Neuronal stem cell (in vitro differentiated cells): ENCODE data around the gene DTNBP1.
A peak's percentile ranks its signal among the peaks of the same experiment; 100 is the strongest.

Experiments
- DNase-seq: peaks from one replicate; pipeline ENCODE4 v3.0.0-alpha.2; 2013; ENCODE audit warnings: low spot score
- H2AFZ ChIP-seq: one replicate; pipeline ENCODE4 v1.6.1; 2013; ENCODE audit warnings: mild to moderate bottlenecking, low read length, inconsistent platforms
- H2AK5ac ChIP-seq: 2 replicates; pipeline ENCODE4 v1.6.1; 2013; ENCODE audit warnings: low read depth, mild to moderate bottlenecking, inconsistent platforms, low read length, moderate library complexity, mixed read lengths
- H2BK120ac ChIP-seq: 2 replicates; pipeline ENCODE4 v1.6.1; 2013; ENCODE audit warnings: low read depth, mild to moderate bottlenecking, inconsistent platforms, low read length, moderate library complexity, mixed read lengths
- H2BK12ac ChIP-seq: one replicate; pipeline ENCODE4 v1.6.1; 2013; ENCODE audit warnings: low read length, inconsistent platforms
- H2BK15ac ChIP-seq: 2 replicates; pipeline ENCODE4 v1.6.1; 2013; ENCODE audit warnings: mild to moderate bottlenecking, low read length, inconsistent platforms, mixed read lengths
- H2BK5ac ChIP-seq: one replicate; pipeline ENCODE4 v1.6.1; 2013; ENCODE audit warnings: inconsistent platforms, mild to moderate bottlenecking, low read length, moderate library complexity
- H3K14ac ChIP-seq: one replicate; pipeline ENCODE4 v1.6.1; 2013; ENCODE audit warnings: low read length, inconsistent platforms
- H3K18ac ChIP-seq: 2 replicates; pipeline ENCODE4 v1.6.1; 2013; ENCODE audit warnings: low read length, inconsistent platforms
- H3K23ac ChIP-seq: 2 replicates; pipeline ENCODE4 v1.6.1; 2013; ENCODE audit warnings: low read depth, mild to moderate bottlenecking, mixed read lengths, low read length, inconsistent platforms; ENCODE audit not compliant: poor library complexity
- H3K27ac ChIP-seq: replicated peaks from 3 replicates; pipeline ENCODE4 v1.5.1; 2013; ENCODE audit warnings: low read length, inconsistent platforms
- H3K27me3 ChIP-seq, 3 experiments: 2 replicates each; pipeline ENCODE4 v1.6.1; 2013; ENCODE audit warnings: low read length in 3 of 3, mild to moderate bottlenecking in 2 of 3, inconsistent platforms in 1 of 3, low read depth in 1 of 3, mixed read lengths in 1 of 3, moderate library complexity in 1 of 3; ENCODE audit not compliant: control insufficient read depth in 3 of 3, insufficient read depth in 3 of 3
- H3K36me3 ChIP-seq, 2 donors: replicated peaks in 1 of 2; 2 replicates each; pipeline ENCODE4 v1.6.1; 2013; ENCODE audit warnings: low read length in 2 of 2; ENCODE audit not compliant: control insufficient read depth in 2 of 2, insufficient read depth in 2 of 2
- H3K4ac ChIP-seq: 2 replicates; pipeline ENCODE4 v1.6.1; 2013; ENCODE audit warnings: inconsistent platforms, mild to moderate bottlenecking, low read length, moderate library complexity
- H3K4me1 ChIP-seq, 2 donors: 1 replicate in 1 of 2; 2 replicates in 1 of 2; pipeline ENCODE4 v1.6.1; 2013; ENCODE audit warnings: low read length in 2 of 2, low read depth in 1 of 2; ENCODE audit not compliant: control insufficient read depth in 2 of 2, insufficient read depth in 1 of 2
- H3K4me2 ChIP-seq: one replicate; pipeline ENCODE4 v1.6.1; 2013; ENCODE audit warnings: mild to moderate bottlenecking, low read length, inconsistent platforms; ENCODE audit not compliant: insufficient read depth, poor library complexity, severe bottlenecking
- H3K4me3 ChIP-seq, 2 donors: 2 replicates each; pipeline ENCODE4 v1.5.1; 2013; ENCODE audit warnings: low read length in 2 of 2, mild to moderate bottlenecking in 2 of 2, inconsistent platforms in 1 of 2, moderate library complexity in 1 of 2
- H3K79me1 ChIP-seq: one replicate; pipeline ENCODE4 v1.6.1; 2013; ENCODE audit warnings: low read depth, mild to moderate bottlenecking, inconsistent platforms, low read length, moderate library complexity
- H3K9ac ChIP-seq: one replicate; pipeline ENCODE4 v1.6.1; 2013; ENCODE audit warnings: mild to moderate bottlenecking, low read depth, low read length, inconsistent platforms; ENCODE audit not compliant: poor library complexity
- H3K9me3 ChIP-seq, 2 donors: replicated peaks in 1 of 2; 2 replicates each; pipeline versions ENCODE3 to v1.6.1; 2013; ENCODE audit warnings: low read length in 2 of 2, mild to moderate bottlenecking in 2 of 2, inconsistent platforms in 1 of 2, low read depth in 1 of 2, mixed read lengths in 1 of 2, moderate library complexity in 1 of 2; ENCODE audit not compliant: control insufficient read depth in 2 of 2, insufficient read depth in 1 of 2
- H4K8ac ChIP-seq: one replicate; pipeline ENCODE4 v1.6.1; 2013; ENCODE audit warnings: low read depth, mild to moderate bottlenecking, inconsistent platforms, low read length, moderate library complexity
- H4K91ac ChIP-seq: one replicate; pipeline ENCODE4 v1.6.1; 2013; ENCODE audit warnings: low read length, low read depth, mild to moderate bottlenecking, inconsistent platforms; ENCODE audit not compliant: poor library complexity
- WGBS, 2 donors: extraction: QIAGEN DNeasy Blood & Tissue Kit; methylation state at CpG; one replicate each; pipeline ENCODE4 v1.1.7; 2013; ENCODE audit warnings: missing lambda C conversion rate in 2 of 2, mixed read lengths in 1 of 2; ENCODE audit not compliant: insufficient read length in 2 of 2, insufficient replicate concordance in 1 of 2; ENCODE audit errors: extremely low coverage in 2 of 2; 5-methylcytosine and 5-hydroxymethylcytosine counted together

The DTNBP1 gene

DNA sequence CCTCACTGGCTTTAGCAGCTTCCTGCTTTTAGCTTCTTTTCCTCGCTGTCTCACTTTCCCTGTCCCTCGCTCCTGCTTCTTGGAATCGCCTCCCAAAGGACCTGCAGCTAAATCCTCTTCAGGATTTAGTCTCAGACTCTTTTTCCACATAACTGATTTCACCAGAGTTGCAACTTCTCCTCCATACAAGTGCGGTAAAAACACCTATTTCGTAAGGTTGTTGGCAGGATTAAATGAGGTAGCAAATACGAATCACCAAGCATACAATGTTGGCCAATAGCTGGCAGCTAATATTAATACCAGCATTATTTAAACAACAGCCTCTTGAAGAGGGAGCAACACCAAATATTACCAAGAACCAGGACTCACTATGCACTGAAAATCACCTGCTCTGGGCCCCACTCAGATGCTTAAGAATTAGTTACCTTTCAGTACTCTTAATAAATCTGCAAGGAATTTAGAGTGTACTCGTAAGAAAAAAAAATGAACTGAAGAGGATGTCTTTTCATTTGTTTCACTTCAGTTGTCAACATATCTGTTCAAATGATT, 123.0 kb downstream of the DTNBP1 start:
- H2AK5ac ChIP-seq: no peak overlapping the region
- no peak overlapping the region for H2BK5ac ChIP-seq
- H3K4me3 ChIP-seq: no peak overlapping the region
- no peak for DNase-seq
- no peaks in the 10 kb centered on the region for H3K4me1 ChIP-seq
- H3K9me3 ChIP-seq: peaks cover 4 to 6% of the 10 kb centered on the region in 2 donors
- H3K14ac ChIP-seq: no peak overlapping the region
- H2BK12ac ChIP-seq: no peak overlapping the region
- H3K4me2 ChIP-seq: no peak overlapping the region
- no peaks in the 10 kb centered on the region for H3K27me3 ChIP-seq
- no peak overlapping the region for H2BK15ac ChIP-seq
- H4K8ac ChIP-seq: no peak overlapping the region
- no peak overlapping the region for H3K18ac ChIP-seq
- no CpG with 5 or more reads among the region's 7 CpGs for WGBS, 2 donors
- no peaks in the 10 kb centered on the region for H3K36me3 ChIP-seq
- H3K27ac ChIP-seq: no peak overlapping the region
- no peaks in the 10 kb centered on the region for H3K79me1 ChIP-seq
- H3K9ac ChIP-seq: no peak overlapping the region
- H3K4ac ChIP-seq: no peak overlapping the region
- no peak overlapping the region for H4K91ac ChIP-seq
- H2BK120ac ChIP-seq: no peak overlapping the region
- no peak overlapping the region for H3K23ac ChIP-seq
- H2AFZ ChIP-seq: no peak overlapping the region

DNA sequence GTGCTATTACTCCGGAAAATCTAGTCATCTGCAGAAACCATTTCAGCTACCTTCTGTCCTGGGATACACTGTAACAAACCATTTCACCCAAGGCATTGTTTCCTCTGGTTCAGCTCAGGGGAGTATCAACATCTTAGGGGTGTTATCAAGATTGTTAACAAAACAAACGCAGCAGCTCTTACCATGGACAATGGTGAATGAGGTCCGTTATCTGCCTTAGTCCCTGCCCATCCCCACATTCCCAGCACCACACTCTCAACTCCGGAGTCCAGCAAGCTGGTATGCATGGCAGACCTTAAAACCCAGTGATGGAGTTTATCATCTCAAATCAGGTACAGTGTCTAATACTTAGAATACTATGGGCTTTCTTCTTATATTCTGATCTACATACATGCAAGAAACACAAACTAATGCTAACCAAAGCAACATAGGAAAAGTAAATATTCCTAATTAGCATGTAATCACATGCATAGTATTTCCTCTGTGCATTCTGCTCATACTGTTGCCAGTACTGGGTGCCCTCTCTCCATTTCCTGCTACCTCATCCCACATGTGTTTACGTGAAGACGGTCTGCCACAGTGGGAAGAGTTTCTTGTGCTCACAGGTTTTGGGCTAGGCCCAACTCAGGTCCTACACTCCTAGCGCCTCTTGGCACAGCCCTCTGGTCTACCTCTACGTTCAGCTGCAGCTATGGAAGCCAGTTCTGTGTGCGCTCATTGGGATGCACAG, 123.9 kb downstream of the DTNBP1 start:
- H3K23ac ChIP-seq: no peak overlapping the region
- no peaks in the 10 kb centered on the region for H3K27me3 ChIP-seq
- no peak overlapping the region for H2BK12ac ChIP-seq
- no peak overlapping the region for H2BK5ac ChIP-seq
- H3K4me1 ChIP-seq: no peaks in the 10 kb centered on the region
- H3K18ac ChIP-seq: no peak overlapping the region
- H2BK15ac ChIP-seq: no peak overlapping the region
- no peak overlapping the region for H2BK120ac ChIP-seq
- H4K91ac ChIP-seq: no peak overlapping the region
- H3K9me3 ChIP-seq: peaks cover under 1 to 3% of the 10 kb centered on the region in 2 donors
- no peak overlapping the region for H2AK5ac ChIP-seq
- H3K36me3 ChIP-seq: no peaks in the 10 kb centered on the region
- H4K8ac ChIP-seq: no peak overlapping the region
- no peak overlapping the region for H3K14ac ChIP-seq
- H2AFZ ChIP-seq: no peak overlapping the region
- WGBS, 2 donors: no CpG with 5 or more reads among the region's 9 CpGs
- H3K27ac ChIP-seq: no peak overlapping the region
- H3K4ac ChIP-seq: no peak overlapping the region
- no peak overlapping the region for H3K4me2 ChIP-seq
- H3K9ac ChIP-seq: no peak overlapping the region
- H3K4me3 ChIP-seq: peak overlapping the region in 1 of 2 donors; percentile 0
- H3K79me1 ChIP-seq: no peaks in the 10 kb centered on the region
- no peak for DNase-seq

DNA sequence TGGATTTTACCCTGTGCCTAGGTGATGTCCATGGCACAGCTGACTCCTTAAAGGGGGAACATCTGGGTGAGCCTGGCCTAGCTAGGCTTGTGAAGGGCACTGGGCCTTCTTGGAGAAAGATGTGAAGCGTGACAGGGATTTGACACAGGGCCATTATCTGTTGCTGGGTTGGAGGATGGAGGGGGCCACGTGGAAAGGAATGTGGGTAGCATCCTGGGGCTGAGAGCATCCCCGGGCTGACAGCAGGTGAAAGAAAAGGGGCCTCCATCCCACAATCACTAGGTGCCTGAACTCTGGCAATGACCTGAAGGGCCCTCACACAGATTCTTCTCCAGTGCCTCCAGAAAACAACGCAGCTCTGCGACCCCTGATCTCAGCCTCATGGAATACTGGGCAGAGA, 124.7 kb downstream of the DTNBP1 start:
- H3K79me1 ChIP-seq: no peaks in the 10 kb centered on the region
- H3K27me3 ChIP-seq: no peaks in the 10 kb centered on the region
- no peak overlapping the region for H4K8ac ChIP-seq
- no peak overlapping the region for H2AK5ac ChIP-seq
- no peak overlapping the region for H3K27ac ChIP-seq
- H3K4me2 ChIP-seq: no peak overlapping the region
- no peak for DNase-seq
- H2BK12ac ChIP-seq: no peak overlapping the region
- H4K91ac ChIP-seq: no peak overlapping the region
- H2BK5ac ChIP-seq: no peak overlapping the region
- peaks cover 0 to 3% of the 10 kb centered on the region in 2 donors for H3K9me3 ChIP-seq
- no peaks in the 10 kb centered on the region for H3K4me1 ChIP-seq
- H3K9ac ChIP-seq: no peak overlapping the region
- no peaks in the 10 kb centered on the region for H3K36me3 ChIP-seq
- no peak overlapping the region for H2BK120ac ChIP-seq
- no CpG with 5 or more reads among the region's 5 CpGs for WGBS, 2 donors
- H3K4me3 ChIP-seq: no peak overlapping the region
- H2AFZ ChIP-seq: no peak overlapping the region
- no peak overlapping the region for H3K23ac ChIP-seq
- no peak overlapping the region for H2BK15ac ChIP-seq
- no peak overlapping the region for H3K14ac ChIP-seq
- H3K4ac ChIP-seq: no peak overlapping the region
- H3K18ac ChIP-seq: no peak overlapping the region

DNA sequence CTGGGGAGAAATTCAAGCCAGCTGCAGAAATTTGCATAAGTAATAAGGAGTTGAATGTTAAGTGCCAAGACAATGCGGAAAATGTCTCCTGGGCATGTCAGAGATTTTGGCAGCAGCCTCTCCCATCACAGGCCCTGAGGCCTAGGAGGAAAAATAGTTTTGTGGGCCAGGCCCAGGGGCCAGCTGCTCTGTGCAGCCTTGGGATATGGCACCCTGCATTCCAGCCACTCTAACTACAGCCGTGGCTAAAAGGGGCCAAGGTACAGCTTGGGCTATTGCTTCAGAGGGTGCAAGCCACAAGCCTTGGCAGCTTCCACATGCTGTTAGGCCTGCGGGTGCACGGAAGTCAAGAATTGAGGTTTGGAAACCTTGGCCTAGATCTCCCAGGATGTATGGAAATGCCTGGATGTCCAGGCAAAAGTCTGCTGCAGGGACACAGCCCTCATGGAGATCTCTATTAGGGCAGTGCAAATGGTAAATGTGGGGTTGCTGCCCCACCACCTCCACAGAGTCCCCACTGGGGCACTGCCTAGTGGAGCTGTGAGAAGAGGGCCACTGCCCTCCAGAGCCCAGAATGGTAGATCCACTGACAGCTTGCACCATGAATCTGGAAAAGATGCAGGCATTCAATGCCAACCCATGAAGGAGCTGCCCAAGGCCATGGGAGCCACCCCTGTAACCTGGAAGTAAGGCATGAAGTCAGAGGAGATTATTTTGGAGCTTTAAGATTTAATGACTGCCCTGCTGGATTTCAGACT, 126.5 kb downstream of the DTNBP1 start:
- Histone ChIP-seq H3K36me3 (no peaks in the 10 kb centered on the region), H3K4ac (no peak overlapping the region), H2BK120ac (no peak overlapping the region), H4K8ac (no peak overlapping the region), H3K14ac (no peak overlapping the region), H3K23ac (no peak overlapping the region), H3K18ac (peak overlapping the region; percentile 30), H2BK12ac (no peak overlapping the region), H2BK15ac (no peak overlapping the region), H3K27me3 (no peaks in the 10 kb centered on the region), H3K4me2 (no peak overlapping the region), H2BK5ac (no peak overlapping the region), H3K4me1 (no peaks in the 10 kb centered on the region), H4K91ac (no peak overlapping the region), H3K9me3 (peaks cover 0 to 3% of the 10 kb centered on the region in 2 donors), H3K9ac (no peak overlapping the region), H2AFZ (no peak overlapping the region), H2AK5ac (no peak overlapping the region), H3K79me1 (no peaks in the 10 kb centered on the region), H3K27ac (no peak overlapping the region), H3K4me3 (no peak overlapping the region)
- DNase-seq: no peak
- no CpG with 5 or more reads among the region's 4 CpGs for WGBS, 2 donors
